Uterus (tissue), 2 donors: ENCODE data around the gene MUSTN1.

Experiments
- POLR2A ChIP-seq, 2 donors: fragments of 450-650 bp; IDR thresholded peaks; one replicate each; pipeline ENCODE4 v1.6.1; 2016; ENCODE audit warnings: antibody characterized with exemption in 2 of 2, mild to moderate bottlenecking in 1 of 2, moderate library complexity in 1 of 2
- TF ChIP-seq, protein P1 (sequence below), 4 experiments: fragments of 200-600 bp in 2 of 4; fragments of 450-650 bp in 2 of 4; sonication (generic) in 2 of 4; IDR thresholded peaks; one replicate each; pipeline ENCODE4 v1.5.1; 2016 to 2019; ENCODE audit warnings: antibody characterized with exemption in 4 of 4, mild to moderate bottlenecking in 2 of 4, moderate library complexity in 1 of 4

DNA sequence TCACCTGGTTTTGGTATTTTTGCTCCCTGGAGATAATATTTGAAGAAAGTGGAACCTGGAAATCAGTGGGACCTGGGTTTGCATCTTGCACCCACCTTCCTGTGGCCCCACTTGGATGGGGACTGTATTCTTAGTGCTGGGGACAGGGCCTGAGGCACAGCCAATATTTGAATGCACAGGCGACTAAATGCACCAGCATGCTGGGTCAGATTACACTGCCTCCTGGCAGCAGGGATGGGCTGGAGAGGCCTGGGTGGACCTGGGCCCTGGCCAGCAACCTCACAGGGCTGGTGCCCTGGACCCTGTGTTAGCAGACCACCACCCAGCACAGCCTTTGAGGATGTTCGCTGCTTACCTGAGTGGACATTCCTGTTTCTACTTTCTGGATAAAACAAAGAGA is 14.9 kb downstream of the MUSTN1 start:
- TF ChIP-seq, protein P1, sequence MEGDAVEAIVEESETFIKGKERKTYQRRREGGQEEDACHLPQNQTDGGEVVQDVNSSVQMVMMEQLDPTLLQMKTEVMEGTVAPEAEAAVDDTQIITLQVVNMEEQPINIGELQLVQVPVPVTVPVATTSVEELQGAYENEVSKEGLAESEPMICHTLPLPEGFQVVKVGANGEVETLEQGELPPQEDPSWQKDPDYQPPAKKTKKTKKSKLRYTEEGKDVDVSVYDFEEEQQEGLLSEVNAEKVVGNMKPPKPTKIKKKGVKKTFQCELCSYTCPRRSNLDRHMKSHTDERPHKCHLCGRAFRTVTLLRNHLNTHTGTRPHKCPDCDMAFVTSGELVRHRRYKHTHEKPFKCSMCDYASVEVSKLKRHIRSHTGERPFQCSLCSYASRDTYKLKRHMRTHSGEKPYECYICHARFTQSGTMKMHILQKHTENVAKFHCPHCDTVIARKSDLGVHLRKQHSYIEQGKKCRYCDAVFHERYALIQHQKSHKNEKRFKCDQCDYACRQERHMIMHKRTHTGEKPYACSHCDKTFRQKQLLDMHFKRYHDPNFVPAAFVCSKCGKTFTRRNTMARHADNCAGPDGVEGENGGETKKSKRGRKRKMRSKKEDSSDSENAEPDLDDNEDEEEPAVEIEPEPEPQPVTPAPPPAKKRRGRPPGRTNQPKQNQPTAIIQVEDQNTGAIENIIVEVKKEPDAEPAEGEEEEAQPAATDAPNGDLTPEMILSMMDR (IDR thresholded peaks at IDR 0.05) = no peak
- TF ChIP-seq POLR2A (IDR thresholded peaks at IDR 0.05) = no peak
